ENCODE data around the gene SLC22A16. TPM values are rescaled to one million over a fixed set of nuclear protein-coding genes. Genes with fewer than 3 reads are reported as not detected.

SLC22A16 gene
- total RNA-seq, 2 experiments from 2014 or later, result not detected

- no peak overlapping the region for H3K4me3 Mint-ChIP-seq
- no peaks in the 10 kb centered on the region for H3K4me1 Mint-ChIP-seq
- ATAC-seq (no peak), DNase-seq (no peak)
- peaks cover 9% of the 10 kb centered on the region for H3K27me3 Mint-ChIP-seq
- no peaks in the 10 kb centered on the region for H3K36me3 Mint-ChIP-seq (ENCODE audit: low read depth)
- intact Hi-C loops (cut with DNase I, micrococcal nuclease), result no loop called here
- H3K27ac Mint-ChIP-seq, result no peak overlapping the region
- H3K9me3 Mint-ChIP-seq (ENCODE audit: low read depth), result no peaks in the 10 kb centered on the region
- POLR2A ChIA-PET, result no interaction called here
- CTCF ChIA-PET, result no interaction called here
Observed at GRCh38 chr6:110434961-110435602, 41.3 kb downstream of the SLC22A16 start.

DNA sequence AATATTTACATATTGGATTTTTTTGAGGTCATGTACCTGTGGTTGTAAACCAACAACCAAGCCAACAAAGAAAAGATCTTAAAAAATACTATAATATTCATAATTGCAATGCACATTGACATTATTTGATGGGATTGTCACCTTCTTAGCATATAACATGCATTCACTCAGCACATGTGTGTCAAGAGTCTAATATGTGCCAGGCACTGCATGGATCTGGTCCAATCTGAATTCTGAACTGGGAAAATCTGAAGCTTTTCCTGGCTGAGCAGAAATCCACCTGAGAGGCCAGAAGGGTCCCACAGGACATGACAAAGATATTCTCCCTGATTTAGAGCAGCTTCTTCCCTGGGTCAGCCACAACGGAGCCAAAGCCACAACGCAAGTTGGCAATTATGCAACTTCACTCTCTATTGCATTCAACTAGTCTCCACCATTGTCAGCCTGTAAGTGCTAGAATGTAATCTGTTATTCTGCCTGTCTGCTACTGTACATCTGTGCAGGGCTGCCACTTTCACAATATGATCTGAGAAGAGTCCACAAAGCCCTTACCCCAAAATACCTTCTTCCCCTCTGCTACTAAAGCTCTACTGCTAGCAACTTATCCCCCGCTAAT lies 44.0 kb downstream of the SLC22A16 start:
- Mint-ChIP-seq H3K27me3 (peaks cover 2% of the 10 kb centered on the region), H3K4me3 (no peak overlapping the region), H3K4me1 (no peaks in the 10 kb centered on the region), H3K27ac (no peak overlapping the region), H3K36me3 (ENCODE audit: low read depth) (no peaks in the 10 kb centered on the region), H3K9me3 (ENCODE audit: low read depth) (no peaks in the 10 kb centered on the region)
- intact Hi-C loops (cut with DNase I, micrococcal nuclease), result no loop called here
- DNase-seq (no peak), ATAC-seq (no peak)
- POLR2A ChIA-PET, result no interaction called here
- CTCF ChIA-PET, result no interaction called here

DNA sequence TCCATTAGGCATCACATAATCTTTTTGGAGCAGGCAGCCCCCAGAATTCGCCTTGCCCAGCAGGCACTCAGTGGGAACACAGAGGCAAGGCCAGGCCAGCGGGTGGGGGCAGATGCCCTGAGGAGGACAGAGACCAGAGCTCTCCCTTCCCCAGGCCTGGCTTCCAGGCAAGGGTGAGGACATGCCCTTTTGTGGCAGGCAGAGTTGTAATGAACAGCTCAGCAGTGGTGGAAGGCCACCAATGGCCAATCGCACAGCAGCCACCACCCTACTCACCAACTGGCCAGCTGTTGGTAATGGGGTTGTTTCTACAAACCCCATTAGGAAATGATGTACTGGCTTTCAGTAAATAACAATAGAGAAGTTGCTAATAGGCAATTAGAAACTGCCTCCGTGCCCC lies 45.7 kb downstream of the SLC22A16 start:
- Mint-ChIP-seq H3K9me3 (ENCODE audit: low read depth) (no peaks in the 10 kb centered on the region), H3K27me3 (peaks cover 5% of the 10 kb centered on the region), H3K36me3 (ENCODE audit: low read depth) (no peaks in the 10 kb centered on the region), H3K27ac (no peak overlapping the region), H3K4me3 (no peak overlapping the region), H3K4me1 (no peaks in the 10 kb centered on the region)
- DNase-seq (no peak), ATAC-seq (no peak)
- intact Hi-C loops (cut with DNase I, micrococcal nuclease), result no loop called here
- ChIA-PET CTCF (no interaction called here), POLR2A (no interaction called here)

GRCh38 chr6:110430236-110430635 lies 46.2 kb downstream of the SLC22A16 start:
- ATAC-seq (no peak), DNase-seq (no peak)
- Mint-ChIP-seq H3K4me1 (no peaks in the 10 kb centered on the region), H3K4me3 (no peak overlapping the region), H3K9me3 (ENCODE audit: low read depth) (no peaks in the 10 kb centered on the region), H3K27ac (no peak overlapping the region), H3K27me3 (peaks cover 5% of the 10 kb centered on the region), H3K36me3 (ENCODE audit: low read depth) (no peaks in the 10 kb centered on the region)
- intact Hi-C loops (cut with DNase I, micrococcal nuclease), result no loop called here
- ChIA-PET CTCF (interaction anchor here (0.5 kb wide), 1 partner anchor 455 kb away, joined by 3 read pairs; no protein-coding TSS in a partner anchor), POLR2A (no interaction called here)

GRCh38 chr6:110428153-110428552 lies 48.3 kb downstream of the SLC22A16 start:
- no peaks in the 10 kb centered on the region for H3K4me1 Mint-ChIP-seq
- ChIA-PET POLR2A (no interaction called here), CTCF (interaction anchor here (0.6 to 0.7 kb wide), 2 partner anchors 61 to 123 kb away, joined by 3 to 4 read pairs; no protein-coding TSS in a partner anchor)
- ATAC-seq (no peak), DNase-seq (no peak)
- no peaks in the 10 kb centered on the region for H3K36me3 Mint-ChIP-seq (ENCODE audit: low read depth)
- peaks cover 13% of the 10 kb centered on the region for H3K27me3 Mint-ChIP-seq
- intact Hi-C loops (cut with DNase I, micrococcal nuclease), result no loop called here
- H3K9me3 Mint-ChIP-seq (ENCODE audit: low read depth), result no peaks in the 10 kb centered on the region
- H3K4me3 Mint-ChIP-seq, result no peak overlapping the region
- H3K27ac Mint-ChIP-seq, result no peak overlapping the region

GRCh38 chr6:110425816-110426215 lies 50.6 kb downstream of the SLC22A16 start:
- ChIA-PET CTCF (interaction anchor here (0.7 kb wide), 1 partner anchor 10 kb away, joined by 3 read pairs; no protein-coding TSS in a partner anchor), POLR2A (no interaction called here)
- no peak overlapping the region for H3K4me3 Mint-ChIP-seq
- H3K27me3 Mint-ChIP-seq, result peaks cover 24% of the 10 kb centered on the region
- DNase-seq (no peak), ATAC-seq (no peak)
- peaks cover 9% of the 10 kb centered on the region for H3K9me3 Mint-ChIP-seq (ENCODE audit: low read depth)
- intact Hi-C loops (cut with DNase I, micrococcal nuclease), result no loop called here
- H3K4me1 Mint-ChIP-seq, result no peaks in the 10 kb centered on the region
- H3K36me3 Mint-ChIP-seq (ENCODE audit: low read depth), result no peaks in the 10 kb centered on the region
- no peak overlapping the region for H3K27ac Mint-ChIP-seq

DNA sequence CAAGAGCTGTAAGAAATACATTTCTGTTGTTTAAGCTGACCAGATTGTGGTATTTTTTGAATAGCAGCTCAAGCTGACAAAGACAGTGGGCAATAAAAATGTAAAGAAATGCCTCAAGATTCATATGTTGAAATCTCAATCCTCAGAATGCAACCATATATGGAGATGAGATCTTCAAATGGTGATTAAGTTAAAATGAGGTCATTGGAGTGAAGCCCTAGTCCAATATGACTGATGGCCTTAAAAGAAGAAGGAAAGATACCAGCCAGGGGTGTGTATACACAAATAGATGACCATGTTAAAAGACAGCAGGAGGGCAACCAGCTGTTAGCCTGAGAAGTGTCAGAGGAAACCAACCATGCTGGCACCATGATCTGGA lies 54.0 kb downstream of the SLC22A16 start:
- intact Hi-C loops (cut with DNase I, micrococcal nuclease), result no loop called here
- CTCF ChIA-PET, result interaction anchor here (0.7 kb wide), 1 partner anchor 367 kb away, joined by 3 read pairs; no protein-coding TSS in a partner anchor
- POLR2A ChIA-PET, result no interaction called here
- peaks cover 9% of the 10 kb centered on the region for H3K9me3 Mint-ChIP-seq (ENCODE audit: low read depth)
- no peaks in the 10 kb centered on the region for H3K4me1 Mint-ChIP-seq
- no peak overlapping the region for H3K4me3 Mint-ChIP-seq
- H3K27ac Mint-ChIP-seq, result no peak overlapping the region
- H3K27me3 Mint-ChIP-seq, result peaks cover 28% of the 10 kb centered on the region
- H3K36me3 Mint-ChIP-seq (ENCODE audit: low read depth), result no peaks in the 10 kb centered on the region
- no peak for ATAC-seq
- DNase-seq, result no peak

DNA sequence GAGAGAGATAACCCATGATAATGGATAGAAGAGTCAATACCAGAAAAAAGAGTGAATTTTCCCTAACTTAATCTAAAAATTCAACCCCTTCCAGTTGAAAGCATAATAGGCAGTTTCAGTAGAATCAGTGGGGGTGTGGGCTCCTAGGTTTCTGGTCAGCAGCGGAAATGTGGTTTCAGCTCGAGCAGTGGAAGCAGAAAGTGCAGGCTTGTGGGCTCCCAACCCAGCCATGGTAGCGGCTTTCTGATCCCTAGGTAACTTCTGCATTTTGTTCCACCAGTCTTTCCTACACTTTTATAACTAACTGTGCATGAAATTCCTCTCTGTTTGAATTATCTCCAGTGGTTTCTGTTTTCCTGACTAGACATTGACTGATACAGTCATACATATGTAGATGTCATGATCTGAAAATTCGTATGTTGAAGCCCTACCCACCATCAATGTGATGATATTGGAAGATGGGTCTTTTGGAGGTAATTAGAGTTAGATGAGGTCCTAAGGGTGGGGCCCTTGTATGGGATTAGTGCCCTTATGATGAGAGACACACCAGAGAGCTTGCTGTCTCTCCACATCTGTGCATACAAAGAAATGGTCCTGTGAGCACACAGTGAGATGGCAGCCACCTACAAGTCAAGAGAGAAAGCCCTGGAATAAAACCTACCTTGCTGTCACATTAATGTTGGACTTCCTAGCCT lies 54.5 kb downstream of the SLC22A16 start:
- Mint-ChIP-seq H3K27ac (no peak overlapping the region), H3K4me1 (no peaks in the 10 kb centered on the region), H3K4me3 (no peak overlapping the region), H3K36me3 (ENCODE audit: low read depth) (no peaks in the 10 kb centered on the region), H3K9me3 (ENCODE audit: low read depth) (peaks cover 9% of the 10 kb centered on the region), H3K27me3 (peaks cover 28% of the 10 kb centered on the region)
- ChIA-PET POLR2A (no interaction called here), CTCF (interaction anchor here (0.7 kb wide), 1 partner anchor 367 kb away, joined by 3 read pairs; no protein-coding TSS in a partner anchor)
- DNase-seq, result no peak
- intact Hi-C loops (cut with DNase I, micrococcal nuclease), result no loop called here
- no peak for ATAC-seq

DNA sequence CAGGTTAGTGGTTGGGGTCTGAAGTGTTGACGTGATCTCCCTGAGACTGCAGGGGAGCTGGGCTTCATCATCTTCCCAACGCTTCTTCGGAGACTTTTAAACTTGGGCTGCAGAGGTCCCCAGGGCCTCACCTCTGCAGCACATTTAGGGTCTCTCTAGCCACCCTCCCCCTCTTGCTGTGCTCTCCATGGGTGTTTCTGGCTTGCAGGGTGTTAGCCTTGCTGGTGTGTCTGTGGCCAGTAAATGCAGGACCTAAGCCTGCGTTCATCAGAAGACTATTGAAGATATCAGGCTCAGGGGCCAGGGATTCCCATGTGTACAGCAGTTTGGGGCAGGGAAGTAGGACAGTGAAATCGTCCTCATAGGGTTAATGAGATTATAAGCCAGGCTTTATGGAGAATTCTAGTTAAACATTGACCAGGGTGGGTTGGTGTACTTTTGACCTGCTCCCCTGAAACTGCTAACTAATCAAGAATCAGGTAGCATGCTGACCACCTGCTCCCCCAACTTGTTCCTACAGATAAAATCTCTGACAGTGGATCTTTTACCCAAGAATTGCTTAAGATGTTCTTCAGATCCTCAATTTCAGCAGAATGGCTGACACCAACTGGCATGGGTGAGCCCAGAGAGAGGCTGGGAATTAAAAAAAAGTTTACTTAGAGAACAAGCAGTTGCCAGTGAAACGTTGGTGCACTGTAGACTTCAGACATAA lies 57.2 kb downstream of the SLC22A16 start:
- no peak for DNase-seq
- intact Hi-C loops (cut with DNase I, micrococcal nuclease), result no loop called here
- Mint-ChIP-seq H3K4me3 (no peak overlapping the region), H3K27ac (no peak overlapping the region), H3K27me3 (peaks cover 19% of the 10 kb centered on the region), H3K9me3 (ENCODE audit: low read depth) (peaks cover 9% of the 10 kb centered on the region), H3K36me3 (ENCODE audit: low read depth) (no peaks in the 10 kb centered on the region), H3K4me1 (peaks cover 2% of the 10 kb centered on the region)
- POLR2A ChIA-PET, result no interaction called here
- CTCF ChIA-PET, result no interaction called here
- no peak for ATAC-seq

DNA sequence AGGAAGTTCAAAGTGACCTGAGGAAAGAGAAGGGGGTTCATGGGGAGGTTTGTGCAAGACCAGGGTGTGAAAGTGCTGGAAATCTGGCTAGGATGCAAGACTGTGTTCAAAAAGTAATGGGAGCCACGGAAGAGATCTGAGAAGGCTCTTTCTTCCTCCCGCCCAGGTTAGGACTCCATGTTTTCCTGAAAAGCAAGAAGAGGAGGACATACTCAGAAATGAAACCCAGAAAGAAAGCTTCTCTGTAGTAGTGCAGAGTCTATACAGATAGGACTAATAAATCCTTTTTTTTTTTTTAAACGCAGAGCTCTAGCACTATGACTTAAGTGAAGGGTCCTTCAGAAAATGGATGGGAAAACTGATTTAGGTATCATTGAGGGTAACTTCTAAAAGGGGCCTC lies 57.8 kb downstream of the SLC22A16 start:
- H3K4me1 Mint-ChIP-seq, result peaks cover 2% of the 10 kb centered on the region
- H3K4me3 Mint-ChIP-seq, result no peak overlapping the region
- H3K27ac Mint-ChIP-seq, result no peak overlapping the region
- H3K27me3 Mint-ChIP-seq, result peaks cover 15% of the 10 kb centered on the region
- intact Hi-C loops (cut with DNase I, micrococcal nuclease), result no loop called here
- no peak for DNase-seq
- H3K36me3 Mint-ChIP-seq (ENCODE audit: low read depth), result no peaks in the 10 kb centered on the region
- peaks cover 9% of the 10 kb centered on the region for H3K9me3 Mint-ChIP-seq (ENCODE audit: low read depth)
- POLR2A ChIA-PET, result no interaction called here
- ATAC-seq, result no peak
- CTCF ChIA-PET, result no interaction called here

DNA sequence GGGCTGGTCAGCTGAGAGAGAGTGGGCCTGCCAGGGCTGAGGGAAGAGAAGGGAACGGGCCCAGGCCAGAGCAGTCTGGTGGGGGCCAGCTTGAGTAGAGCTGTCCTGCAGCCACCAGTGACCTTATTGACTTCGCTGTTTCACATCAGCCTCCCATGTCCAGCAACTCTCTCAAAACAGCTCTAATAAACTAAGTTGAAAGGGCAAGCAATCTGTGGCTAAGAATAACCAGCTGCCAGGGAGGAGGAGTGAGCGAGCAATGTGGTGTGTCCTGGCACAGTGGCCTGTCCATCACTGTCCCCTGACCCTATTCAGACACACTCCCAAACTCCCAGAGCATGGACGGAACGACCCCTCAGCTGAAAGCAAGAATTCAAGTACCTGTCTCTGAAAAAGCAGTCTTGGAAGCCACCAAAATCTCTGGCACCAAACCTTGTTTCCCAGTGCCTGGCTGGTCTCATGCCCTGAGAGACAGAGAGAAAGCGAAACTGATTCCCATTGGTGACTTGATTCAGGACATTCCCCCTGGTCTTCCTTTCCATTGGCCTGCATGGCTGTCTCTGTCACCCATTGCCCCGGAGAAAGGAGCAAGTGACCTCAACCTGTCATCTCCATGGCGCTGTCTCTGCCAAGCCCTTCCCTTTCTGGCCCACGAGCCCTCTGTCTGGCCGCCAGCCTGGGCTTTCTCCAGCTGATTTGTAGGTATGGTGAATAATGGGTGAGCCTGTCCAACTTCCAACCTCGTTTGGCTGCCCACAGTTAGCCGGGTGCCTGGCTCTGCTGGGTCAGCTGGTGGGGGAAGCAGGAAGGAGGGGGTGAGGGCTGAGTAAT lies 61.1 kb downstream of the SLC22A16 start, which contains the start of gene DDO:
TSS of gene DDO (minus strand) at position 490 of the 831 bp plus-strand sequence. CDS start 2,113 bp downstream, outside the sequence.
- H3K4me3 Mint-ChIP-seq, result no peak within 1 kb of the TSS
- ChIA-PET POLR2A (interaction anchor here (0.6 kb wide), 1 partner anchor 715 kb away, joined by 3 read pairs; no protein-coding TSS in a partner anchor), CTCF (interaction anchor here (0.6 kb wide), 2 partner anchors 11 to 592 kb away, joined by 3 to 4 read pairs; no protein-coding TSS in a partner anchor)
- no peaks in the 10 kb centered on the region for H3K36me3 Mint-ChIP-seq (ENCODE audit: low read depth)
- H3K27me3 Mint-ChIP-seq, result peaks cover 2% of the 10 kb centered on the region
- ATAC-seq (no peak), DNase-seq (no peak)
- H3K9me3 Mint-ChIP-seq (ENCODE audit: low read depth), result no peaks in the 10 kb centered on the region
- no peak within 1 kb of the TSS for H3K27ac Mint-ChIP-seq
- peaks cover 2% of the 10 kb centered on the region for H3K4me1 Mint-ChIP-seq
- intact Hi-C loops (cut with DNase I, micrococcal nuclease), result no loop called here

Measured in activated CD4-positive, alpha-beta T cell treated with anti-CD3 and anti-CD28 coated beads for 36 hours (primary cell).